Thoracic aorta (tissue), 2 donors: ENCODE measurements around the gene MYO5B. TPM values are rescaled to one million over a fixed set of nuclear protein-coding genes. Genes with fewer than 3 reads are reported as not detected.

Source experiments
- ATAC-seq: fragments of 150-250 bp; one replicate; pipeline ENCODE4 v1.8.0; 2017; ENCODE audit warnings: low read depth; ENCODE audit not compliant: insufficient number of reproducible peaks, low FRiP score
- DNase-seq: peaks from one replicate; pipeline ENCODE4 v3.0.0-alpha.2; 2020; ENCODE audit warnings: low spot score
- H3K27ac ChIP-seq, 2 donors: fragments of 200-600 bp; sonication (generic); 1 replicate in 1 of 2; 2 replicates in 1 of 2; pipeline ENCODE4 v1.5.1; 2016; ENCODE audit warnings: mild to moderate bottlenecking in 2 of 2, moderate library complexity in 2 of 2
- H3K27me3 ChIP-seq: fragments of 200-600 bp; sonication (generic); replicated peaks from 2 replicates; pipeline ENCODE4 v1.6.0; 2016; ENCODE audit warnings: mild to moderate bottlenecking; ENCODE audit not compliant: insufficient read depth
- H3K36me3 ChIP-seq: fragments of 200-600 bp; sonication (generic); one replicate; pipeline ENCODE4 v1.5.1; 2016
- H3K4me1 ChIP-seq, 2 donors: fragments of 200-600 bp; sonication (generic); 1 replicate in 1 of 2; 2 replicates in 1 of 2; pipeline versions ENCODE4 v1.5.1 to v1.6.0; 2016; ENCODE audit warnings: low read depth in 2 of 2, mild to moderate bottlenecking in 1 of 2; ENCODE audit not compliant: control insufficient read depth in 1 of 2
- H3K4me3 ChIP-seq: fragments of 200-600 bp; sonication (generic); 2 replicates; pipeline ENCODE4 v1.5.1; 2016; ENCODE audit warnings: mild to moderate bottlenecking
- H3K9me3 ChIP-seq: fragments of 200-600 bp; sonication (generic); 2 replicates; pipeline ENCODE4 v1.5.1; 2016
- CTCF ChIP-seq: fragments of 200-600 bp; sonication (generic); IDR thresholded peaks from one replicate; pipeline ENCODE4 v1.5.1; 2019; ENCODE audit warnings: antibody characterized with exemption
- total RNA-seq, 2 donors: library from RNA; depleted of rRNA; stranded (reverse); fragments of >200 nt; gene quantifications; one replicate each; pipeline versions ENCODE4 v1.1.0 to v1.2.3, GENCODE V29; 2016

The MYO5B gene
- total RNA-seq, 2 donors from 2014 or later: 8.3 to 13.5 TPM

GRCh38 chr18:50074404-50074803 is 120.5 kb downstream of the MYO5B start:
- no peak overlapping the region for H3K27ac ChIP-seq

GRCh38 chr18:50073319-50073718 is 121.6 kb downstream of the MYO5B start:
- no peak for ATAC-seq
- no peak for TF ChIP-seq CTCF

More at GRCh38 chr18:50074404-50074803, 120.5 kb downstream of the MYO5B start:
- ATAC-seq (no peak), DNase-seq (no peak)
- H3K4me3 ChIP-seq: no peak overlapping the region
- no peak for TF ChIP-seq CTCF
- no peaks in the 10 kb centered on the region for H3K36me3 ChIP-seq
- H3K4me1 ChIP-seq: peaks cover 0 to 23% of the 10 kb centered on the region in 2 donors
- no peaks in the 10 kb centered on the region for H3K9me3 ChIP-seq
- no peaks in the 10 kb centered on the region for H3K27me3 ChIP-seq

GRCh38 chr18:50072146-50072545 is 122.8 kb downstream of the MYO5B start:
- H3K9me3 ChIP-seq: no peaks in the 10 kb centered on the region
- DNase-seq: no peak
- no peak for TF ChIP-seq CTCF
- no peak for ATAC-seq
- no peaks in the 10 kb centered on the region for H3K36me3 ChIP-seq
- H3K27me3 ChIP-seq: no peaks in the 10 kb centered on the region
- H3K27ac ChIP-seq: no peak overlapping the region
- H3K4me3 ChIP-seq: no peak overlapping the region
- H3K4me1 ChIP-seq: peaks cover 0 to 16% of the 10 kb centered on the region in 2 donors

More at GRCh38 chr18:50073319-50073718, 121.6 kb downstream of the MYO5B start:
- H3K4me1 ChIP-seq: peaks cover 0 to 16% of the 10 kb centered on the region in 2 donors
- H3K27me3 ChIP-seq: no peaks in the 10 kb centered on the region
- no peak overlapping the region for H3K27ac ChIP-seq
- H3K36me3 ChIP-seq: no peaks in the 10 kb centered on the region
- DNase-seq: no peak
- no peak overlapping the region for H3K4me3 ChIP-seq
- H3K9me3 ChIP-seq: no peaks in the 10 kb centered on the region

- Histone ChIP-seq H3K27ac (no peak overlapping the region), H3K36me3 (no peaks in the 10 kb centered on the region), H3K4me3 (no peak overlapping the region), H3K27me3 (no peaks in the 10 kb centered on the region), H3K9me3 (no peaks in the 10 kb centered on the region), H3K4me1 (peaks cover 0 to 16% of the 10 kb centered on the region in 2 donors)
- ATAC-seq: no peak
- TF ChIP-seq CTCF: no peak
- DNase-seq: no peak
Measured at GRCh38 chr18:50071397-50071796, 123.5 kb downstream of the MYO5B start.

- Histone ChIP-seq H3K4me3 (no peak overlapping the region), H3K36me3 (no peaks in the 10 kb centered on the region), H3K9me3 (no peaks in the 10 kb centered on the region), H3K27ac (no peak overlapping the region), H3K4me1 (peaks cover 0 to 20% of the 10 kb centered on the region in 2 donors), H3K27me3 (no peaks in the 10 kb centered on the region)
- TF ChIP-seq CTCF: no peak
- no peak for DNase-seq
- no peak for ATAC-seq
Measured at GRCh38 chr18:50069422-50069821, 125.5 kb downstream of the MYO5B start.
